NCI-H526 treated with DMSO at 0.1 percent for 48 hours (cell line): ENCODE data around the gene MSH3.
"Not testable (repeated sequence)": the region's sequence is repeated elsewhere in the genome, so short reads cannot be mapped to it uniquely, and the experiment has no call there.

Experiments
- DNase-seq: peaks from one replicate; lab custom pipeline; 2025; lab: John Stamatoyannopoulos, UW

The MSH3 gene

GRCh38 chr5:80755626-80756025, 101.2 kb downstream of the MSH3 start:
- no peak for DNase-seq

GRCh38 chr5:80756292-80756691, 101.8 kb downstream of the MSH3 start:
- no peak for DNase-seq

- no peak for DNase-seq
Observed at GRCh38 chr5:80757290-80757689, 102.8 kb downstream of the MSH3 start.

DNA sequence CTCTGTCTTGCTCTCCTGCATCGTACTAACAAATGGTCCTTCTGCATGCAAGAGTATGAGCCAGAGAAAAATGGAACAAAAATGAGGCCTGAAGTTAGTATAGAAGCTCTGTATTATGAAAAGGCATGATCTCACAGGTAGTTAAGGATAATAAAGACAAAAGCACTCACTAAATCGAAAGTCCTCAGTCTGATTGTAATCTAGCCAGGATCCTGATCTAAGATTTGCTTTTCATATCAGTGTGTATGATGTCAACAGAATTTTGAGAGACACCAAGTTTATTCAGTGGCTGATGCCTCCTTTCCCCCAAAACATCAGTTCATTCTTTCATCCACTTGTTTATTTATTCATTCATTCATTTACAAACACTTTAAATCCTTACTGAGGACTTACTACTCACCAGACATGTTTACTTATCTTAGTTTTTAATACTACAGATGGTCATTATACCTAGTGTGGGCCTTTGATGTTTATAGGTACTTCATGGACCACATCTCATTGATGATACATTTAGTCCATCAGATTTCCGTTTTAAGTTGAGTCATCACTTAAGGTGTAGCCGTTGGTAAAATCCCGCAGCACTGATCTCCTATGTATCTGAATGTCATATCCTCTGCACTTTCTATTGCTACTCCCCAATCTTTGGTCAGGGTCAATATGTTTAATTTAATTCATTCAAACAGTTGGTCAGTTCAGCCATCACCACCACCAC, 105.6 kb downstream of the MSH3 start:
- DNase-seq: no peak

- DNase-seq: no peak
Observed at GRCh38 chr5:80760680-80761079, 106.2 kb downstream of the MSH3 start.

- no peak for DNase-seq
Observed at GRCh38 chr5:80761176-80761575, 106.7 kb downstream of the MSH3 start.

DNA sequence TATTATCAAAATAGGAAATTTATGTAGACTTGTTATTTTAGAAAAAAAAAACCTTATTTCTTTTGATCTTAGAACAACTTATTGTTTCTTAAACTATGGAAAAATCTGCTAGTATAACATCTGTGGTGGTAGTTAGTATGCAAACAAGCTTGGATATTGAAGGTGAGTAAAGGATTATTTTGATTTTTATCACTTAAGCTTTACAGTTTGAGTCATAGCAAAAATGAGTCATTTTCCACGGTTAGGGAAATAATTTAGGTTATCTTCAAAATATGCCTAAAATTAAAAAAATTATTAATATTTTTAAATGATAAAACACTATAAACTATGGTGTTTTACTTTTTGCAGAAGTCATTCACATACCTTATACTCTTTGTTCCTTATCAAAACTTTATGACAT, 107.5 kb downstream of the MSH3 start:
- no peak for DNase-seq

- no peak for DNase-seq
Observed at GRCh38 chr5:80762573-80762972, 108.1 kb downstream of the MSH3 start.

- DNase-seq: no peak
Observed at GRCh38 chr5:80763211-80763610, 108.8 kb downstream of the MSH3 start.

DNA sequence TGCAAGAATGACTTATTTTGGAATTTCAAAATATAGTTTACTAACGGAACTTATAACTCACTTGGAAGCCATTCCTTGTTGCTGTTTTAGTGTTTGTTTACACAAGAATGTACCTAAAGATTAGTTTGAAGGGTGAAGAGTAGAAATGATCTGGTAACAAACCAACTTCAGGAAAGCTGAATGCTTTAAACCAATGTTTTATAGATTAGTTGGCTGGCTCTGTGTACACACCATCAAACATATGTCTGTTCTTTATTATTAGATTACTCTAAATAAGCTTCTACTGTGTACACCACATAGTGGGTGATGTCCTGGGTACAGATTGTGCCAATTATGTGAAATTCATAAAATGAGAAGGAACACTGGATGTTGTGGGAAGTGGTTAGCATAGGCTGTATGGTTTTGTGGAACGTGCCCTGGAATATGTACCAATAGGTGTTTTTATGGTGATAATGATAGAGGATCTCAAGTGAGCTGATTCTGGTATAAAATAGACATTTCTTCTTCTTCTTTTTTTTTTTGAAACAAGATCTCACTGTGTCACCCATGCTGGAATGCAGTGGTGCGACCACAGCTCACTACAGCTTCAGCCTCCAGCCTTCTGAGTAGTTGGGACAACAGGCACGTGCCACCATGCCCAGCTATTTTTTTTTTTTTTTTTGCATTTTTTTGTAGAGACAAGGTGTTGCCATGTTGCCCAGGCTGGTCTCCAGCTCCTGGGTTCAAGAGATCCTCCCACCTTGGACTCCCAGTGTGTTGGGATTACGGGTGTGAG, 109.6 kb downstream of the MSH3 start:
- DNase-seq: no peak

DNA sequence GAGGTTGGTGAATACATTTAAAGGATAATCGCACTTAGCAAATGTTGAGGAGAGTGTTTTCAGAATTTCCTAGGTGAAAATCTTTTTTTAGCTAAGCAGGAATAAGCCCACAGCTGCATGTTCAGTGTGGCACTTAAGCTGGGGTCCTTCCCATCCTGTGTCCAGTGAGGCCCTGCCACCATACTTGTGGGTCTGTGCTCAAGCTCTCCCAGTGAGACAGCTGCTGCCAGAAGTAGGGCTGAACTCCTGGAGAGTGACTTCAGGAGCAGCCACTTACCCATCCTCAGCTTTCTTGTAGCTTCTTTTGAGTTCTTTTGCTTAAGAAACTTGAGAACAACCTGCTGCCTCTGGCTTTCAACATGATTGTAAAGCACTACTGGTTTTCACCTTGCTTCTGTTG, 110.3 kb downstream of the MSH3 start:
- no peak for DNase-seq

- DNase-seq: no peak
Observed at GRCh38 chr5:80777347-80778287, 123.2 kb downstream of the MSH3 start.

DNA sequence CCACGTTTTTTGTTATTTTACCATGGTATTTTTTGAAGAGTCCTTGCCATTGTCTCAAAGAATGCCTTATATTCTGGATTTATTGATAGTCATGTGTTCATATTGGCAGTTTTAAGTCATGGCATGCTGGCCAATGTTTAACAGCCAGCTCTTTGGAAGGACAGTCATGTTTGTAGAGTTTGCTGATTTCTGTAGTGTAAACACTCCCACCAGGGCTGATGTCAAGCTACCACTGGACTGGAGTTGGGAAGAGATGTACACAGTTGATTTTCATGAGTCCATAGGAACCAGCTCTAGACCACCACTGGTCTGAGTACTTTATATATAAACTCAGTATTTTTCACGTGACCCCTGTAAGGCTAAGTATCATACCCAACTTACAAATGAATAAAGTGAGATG, 125.6 kb downstream of the MSH3 start:
- DNase-seq: no peak

GRCh38 chr5:80780761-80781285, 126.4 kb downstream of the MSH3 start:
- DNase-seq: no peak

- DNase-seq: no peak
Observed at GRCh38 chr5:80781356-80781755, 126.9 kb downstream of the MSH3 start.

GRCh38 chr5:80782626-80783025, 128.2 kb downstream of the MSH3 start:
- DNase-seq: no peak

GRCh38 chr5:80783751-80784150, 129.3 kb downstream of the MSH3 start:
- DNase-seq: not testable (repeated sequence)

DNA sequence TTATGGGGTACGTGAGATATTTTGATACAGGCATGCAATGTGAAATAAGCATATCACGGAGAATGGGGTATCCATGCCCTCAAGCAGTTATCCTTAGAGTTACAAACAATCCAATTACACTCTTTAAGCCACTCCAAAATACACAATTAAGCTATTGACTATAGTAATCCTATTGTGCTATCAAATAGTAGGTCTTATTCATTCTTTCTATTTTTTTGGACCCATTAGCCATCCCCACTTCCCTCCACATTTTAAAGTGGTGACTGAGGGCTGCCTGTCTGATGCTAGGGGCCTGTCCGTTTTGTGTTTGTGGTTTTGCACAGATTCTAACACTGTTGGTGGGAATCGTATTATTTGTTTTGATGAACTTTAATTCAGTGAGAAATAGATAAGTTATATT, 130.0 kb downstream of the MSH3 start:
- no peak for DNase-seq

GRCh38 chr5:80789319-80790016, 135.0 kb downstream of the MSH3 start:
- DNase-seq: not testable (repeated sequence)

DNA sequence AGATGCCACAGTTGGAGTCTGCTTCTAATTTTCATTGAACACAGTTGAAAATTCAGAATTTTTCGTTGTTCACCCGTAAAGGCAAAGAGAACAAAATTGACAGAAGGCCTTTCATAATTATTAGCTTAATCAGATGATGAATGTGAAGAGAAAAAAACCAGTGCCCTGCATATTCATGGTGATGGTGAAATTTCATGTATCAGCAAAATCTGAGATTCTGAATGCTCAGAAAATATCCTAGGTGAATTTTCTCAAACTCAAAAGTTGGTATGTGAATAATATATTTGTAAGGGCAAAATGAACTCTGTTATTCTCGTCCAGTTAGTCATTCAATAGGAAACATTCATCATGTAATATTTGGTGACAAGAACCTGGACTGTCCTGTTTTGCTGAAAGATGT, 136.2 kb downstream of the MSH3 start:
- DNase-seq: no peak

GRCh38 chr5:80793354-80793753, 138.9 kb downstream of the MSH3 start:
- no peak for DNase-seq

DNA sequence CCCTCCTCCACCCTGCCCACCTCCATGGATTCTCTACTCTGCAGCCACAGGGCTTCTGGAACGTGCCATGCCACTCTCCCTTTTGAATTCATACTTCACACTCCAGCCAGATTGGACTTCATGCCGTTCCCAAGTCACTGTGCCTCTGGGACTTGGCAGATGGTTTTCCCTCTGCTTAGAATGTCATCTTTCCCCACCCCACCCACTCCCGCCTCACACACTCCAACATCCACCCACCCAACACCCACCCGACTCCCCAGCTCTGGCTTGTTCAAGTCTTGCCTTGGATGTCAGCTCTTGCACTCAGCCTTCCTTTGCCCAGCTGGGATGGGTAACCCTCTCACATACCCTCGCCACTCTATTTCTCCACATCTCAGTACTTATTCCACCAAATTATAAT, 142.4 kb downstream of the MSH3 start:
- no peak for DNase-seq
